ENCODE data around the gene GGA1. TPM values are rescaled to one million over a fixed set of nuclear protein-coding genes. Genes with fewer than 3 reads are reported as not detected.

Gene GGA1
- polyA plus RNA-seq, 1 experiment = 34.6 TPM

DNA sequence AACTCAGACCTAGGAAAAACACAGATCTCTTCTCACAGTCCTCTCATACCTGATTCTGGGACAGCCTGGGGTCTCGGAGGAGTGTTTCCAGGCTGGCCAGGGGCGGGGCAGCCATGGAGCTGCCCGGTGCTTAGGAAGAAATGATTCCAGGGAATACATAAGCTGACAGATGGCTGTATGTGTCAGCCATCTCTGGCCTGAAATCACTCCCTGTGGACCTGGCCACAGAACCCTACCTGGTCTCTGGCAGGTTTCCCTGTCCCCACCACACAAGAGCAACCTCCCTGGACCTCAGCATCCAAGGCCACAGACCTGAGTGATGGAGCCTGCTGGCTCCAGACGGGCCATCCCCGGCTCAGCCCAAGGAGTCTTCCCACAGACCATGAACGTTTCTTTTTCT, 10.0 kb downstream of the GGA1 start:
- ChIA-PET POLR2A (no interaction called here), CTCF (interaction anchor here (1.0 to 2.8 kb wide), 3 partner anchors 24 to 73 kb away, joined by 3 to 9 read pairs (median 6); no protein-coding TSS in a partner anchor)

GRCh38 chr22:37619991-37620390, 11.4 kb downstream of the GGA1 start:
- TF ChIP-seq, protein P1, sequence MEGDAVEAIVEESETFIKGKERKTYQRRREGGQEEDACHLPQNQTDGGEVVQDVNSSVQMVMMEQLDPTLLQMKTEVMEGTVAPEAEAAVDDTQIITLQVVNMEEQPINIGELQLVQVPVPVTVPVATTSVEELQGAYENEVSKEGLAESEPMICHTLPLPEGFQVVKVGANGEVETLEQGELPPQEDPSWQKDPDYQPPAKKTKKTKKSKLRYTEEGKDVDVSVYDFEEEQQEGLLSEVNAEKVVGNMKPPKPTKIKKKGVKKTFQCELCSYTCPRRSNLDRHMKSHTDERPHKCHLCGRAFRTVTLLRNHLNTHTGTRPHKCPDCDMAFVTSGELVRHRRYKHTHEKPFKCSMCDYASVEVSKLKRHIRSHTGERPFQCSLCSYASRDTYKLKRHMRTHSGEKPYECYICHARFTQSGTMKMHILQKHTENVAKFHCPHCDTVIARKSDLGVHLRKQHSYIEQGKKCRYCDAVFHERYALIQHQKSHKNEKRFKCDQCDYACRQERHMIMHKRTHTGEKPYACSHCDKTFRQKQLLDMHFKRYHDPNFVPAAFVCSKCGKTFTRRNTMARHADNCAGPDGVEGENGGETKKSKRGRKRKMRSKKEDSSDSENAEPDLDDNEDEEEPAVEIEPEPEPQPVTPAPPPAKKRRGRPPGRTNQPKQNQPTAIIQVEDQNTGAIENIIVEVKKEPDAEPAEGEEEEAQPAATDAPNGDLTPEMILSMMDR (IDR thresholded peaks at IDR 0.05; ENCODE audit: insufficient read depth, low read depth, low read length) = no peak
- DNase-seq (ENCODE audit: low read depth) = no peak
- peaks cover 16% of the 10 kb centered on the region for H3K36me3 ChIP-seq (ENCODE audit: control insufficient read depth, insufficient read depth, low read length)
- H3K4me3 ChIP-seq (ENCODE audit: low read depth, low read length) = no peak overlapping the region
- ChIA-PET POLR2A (no interaction called here), CTCF (interaction anchor here (0.9 to 6.8 kb wide), 6 partner anchors 12 to 115 kb away, joined by 3 to 35 read pairs (median 4); no protein-coding TSS in a partner anchor)
- H3K27me3 ChIP-seq (ENCODE audit: control insufficient read depth, insufficient read depth, low read length) = no peaks in the 10 kb centered on the region

More for the DNA sequence above, 10.0 kb downstream of the GGA1 start:
- Histone ChIP-seq H3K36me3 (ENCODE audit: control insufficient read depth, insufficient read depth, low read length) (peaks cover 16% of the 10 kb centered on the region), H3K4me3 (ENCODE audit: low read depth, low read length) (no peak overlapping the region), H3K27me3 (ENCODE audit: control insufficient read depth, insufficient read depth, low read length) (no peaks in the 10 kb centered on the region)
- no peak for DNase-seq (ENCODE audit: low read depth)
- TF ChIP-seq, protein P1 (IDR thresholded peaks at IDR 0.05; ENCODE audit: insufficient read depth, low read depth, low read length) = no peak

GRCh38 chr22:37621352-37621860, 12.8 kb downstream of the GGA1 start:
- peaks cover 12% of the 10 kb centered on the region for H3K36me3 ChIP-seq (ENCODE audit: control insufficient read depth, insufficient read depth, low read length)
- ChIA-PET POLR2A (no interaction called here), CTCF (interaction anchor here (0.7 to 6.8 kb wide), 4 partner anchors 12 to 62 kb away, joined by 3 to 35 read pairs (median 8); partner anchors contain the start of gene PDXP)
- no peak for DNase-seq (ENCODE audit: low read depth)
- TF ChIP-seq, protein P1 (IDR thresholded peaks at IDR 0.05; ENCODE audit: insufficient read depth, low read depth, low read length) = no peak
- no peak overlapping the region for H3K4me3 ChIP-seq (ENCODE audit: low read depth, low read length)
- H3K27me3 ChIP-seq (ENCODE audit: control insufficient read depth, insufficient read depth, low read length) = no peaks in the 10 kb centered on the region

DNA sequence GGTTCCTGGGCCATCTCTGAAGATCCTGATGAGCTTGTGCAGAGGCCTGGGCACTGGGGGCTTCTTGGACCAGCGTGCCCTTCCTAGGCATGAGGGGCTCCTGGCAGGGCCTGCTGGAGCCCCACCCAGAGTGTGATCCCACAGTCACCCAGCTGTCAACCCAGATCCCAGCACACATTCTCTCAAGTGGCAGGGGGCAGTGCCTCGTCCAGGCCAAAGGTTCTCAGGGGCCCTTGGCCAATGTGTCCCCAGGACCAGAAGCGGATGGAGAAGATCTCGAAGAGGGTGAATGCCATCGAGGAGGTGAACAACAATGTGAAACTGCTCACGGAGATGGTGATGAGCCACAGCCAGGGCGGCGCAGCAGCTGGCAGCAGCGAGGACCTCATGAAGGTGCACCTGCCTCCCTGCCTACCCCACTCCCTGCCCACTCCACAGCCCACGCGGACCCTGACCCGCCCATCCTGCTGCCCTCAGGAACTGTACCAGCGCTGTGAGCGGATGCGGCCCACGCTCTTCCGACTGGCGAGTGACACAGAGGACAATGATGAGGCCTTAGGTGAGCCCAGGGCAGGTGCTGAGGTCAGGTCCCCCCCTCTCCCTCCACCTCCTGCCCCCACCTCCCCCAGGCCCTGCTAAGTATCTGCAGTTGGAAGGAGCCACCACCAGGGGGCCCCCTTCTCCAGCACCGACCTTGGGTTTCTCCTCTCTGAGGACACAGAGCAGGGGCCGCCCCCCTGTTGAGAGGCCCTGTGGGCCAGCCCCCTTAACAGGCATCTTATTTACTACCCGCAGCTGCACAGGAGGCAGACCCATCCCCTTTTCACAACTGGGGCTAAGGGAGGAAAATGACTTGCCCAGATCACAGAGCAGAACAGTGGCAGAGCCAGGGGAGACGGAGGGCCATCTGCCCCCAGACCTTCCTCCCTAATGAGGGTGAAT, 14.7 kb downstream of the GGA1 start:
- POLR2A ChIA-PET = no interaction called here
- no peak for DNase-seq (ENCODE audit: low read depth)
- Histone ChIP-seq H3K27me3 (ENCODE audit: control insufficient read depth, insufficient read depth, low read length) (no peaks in the 10 kb centered on the region), H3K4me3 (ENCODE audit: low read depth, low read length) (no peak overlapping the region), H3K36me3 (ENCODE audit: control insufficient read depth, insufficient read depth, low read length) (peaks cover 10% of the 10 kb centered on the region)
- TF ChIP-seq, protein P1 (IDR thresholded peaks at IDR 0.05; ENCODE audit: insufficient read depth, low read depth, low read length) = peak; percentile 93
- CTCF ChIA-PET = interaction anchor here (0.6 to 6.8 kb wide), 14 partner anchors 10 to 173 kb away, joined by 3 to 47 read pairs (median 6); partner anchors contain the start of genes GGA1, LGALS1 and PDXP

GRCh38 chr22:37624017-37624365, 15.4 kb downstream of the GGA1 start:
- ChIA-PET CTCF (interaction anchor here (0.9 to 6.8 kb wide), 9 partner anchors 9 to 173 kb away, joined by 3 to 47 read pairs (median 8); partner anchors contain the start of gene GGA1), POLR2A (no interaction called here)
- no peaks in the 10 kb centered on the region for H3K27me3 ChIP-seq (ENCODE audit: control insufficient read depth, insufficient read depth, low read length)
- TF ChIP-seq, protein P1 (IDR thresholded peaks at IDR 0.05; ENCODE audit: insufficient read depth, low read depth, low read length) = no peak
- no peak for DNase-seq (ENCODE audit: low read depth)
- H3K4me3 ChIP-seq (ENCODE audit: low read depth, low read length) = no peak overlapping the region
- peaks cover 10% of the 10 kb centered on the region for H3K36me3 ChIP-seq (ENCODE audit: control insufficient read depth, insufficient read depth, low read length)

All from BJ (cell line).